Measurements from ENCODE around the gene ITCH. TPM values are rescaled to one million over a fixed set of nuclear protein-coding genes. Genes with fewer than 3 reads are reported as not detected.

ITCH gene
- total RNA-seq, 2 experiments from 2014 or later: 44.2 to 47.0 TPM

DNA sequence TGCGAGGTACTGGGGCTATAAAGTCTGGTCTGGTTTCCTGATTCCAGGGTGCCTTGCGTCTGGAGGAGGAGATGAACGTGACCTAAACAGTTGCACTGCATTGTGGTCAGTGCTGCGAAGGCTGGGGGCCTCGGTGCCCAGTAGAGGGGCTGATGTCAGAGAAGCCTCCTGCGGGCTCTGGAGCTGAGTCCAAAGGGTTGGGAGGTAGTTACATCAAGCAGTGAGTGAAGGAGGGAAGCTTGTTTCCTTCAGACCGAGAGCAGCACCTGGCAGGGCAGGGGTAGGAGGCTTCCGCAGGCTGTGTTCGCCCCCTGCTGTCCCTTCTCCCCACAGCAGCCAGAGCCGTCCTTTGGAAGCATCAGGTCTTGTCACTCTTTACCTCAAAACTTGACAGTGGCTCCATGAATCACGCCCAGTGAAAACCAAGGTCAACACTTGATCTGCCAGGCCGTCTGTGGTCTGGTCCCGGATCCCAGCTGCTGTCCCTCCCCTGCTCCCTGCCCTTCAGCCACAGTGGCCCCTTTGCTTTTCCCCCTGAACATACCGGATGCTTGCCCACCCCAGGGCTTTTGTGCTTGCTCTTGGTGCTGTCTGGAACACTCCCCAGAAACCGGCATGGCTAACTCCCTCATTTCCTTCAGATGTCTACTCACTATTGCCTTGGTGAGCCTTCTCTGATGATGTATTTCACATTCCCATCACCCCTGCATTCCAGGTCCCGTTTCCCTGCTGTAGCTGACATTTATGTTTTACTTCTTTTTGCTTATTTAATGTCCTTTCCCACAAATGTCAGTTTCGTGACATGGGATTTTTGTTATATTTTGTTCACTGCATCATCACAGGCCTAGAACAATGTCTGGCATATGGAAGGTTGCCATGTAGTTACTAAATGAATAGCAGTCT, 160.1 kb downstream of the ITCH start:
- Mint-ChIP-seq H3K9me3 (no peaks in the 10 kb centered on the region), H3K27ac (peak overlapping the region; percentile 12), H3K27me3 (no peaks in the 10 kb centered on the region), H3K36me3 (ENCODE audit: low read depth) (peaks cover 60% of the 10 kb centered on the region), H3K4me1 (ENCODE audit: low read depth) (peaks cover 59% of the 10 kb centered on the region), H3K4me3 (no peak overlapping the region)
- Histone ChIP-seq H3K4me3 (ENCODE audit: low read length) (no peak overlapping the region), H3K9me3 (ENCODE audit: control insufficient read depth in 1 of 2, insufficient read depth in 1 of 2, low read length in 2 of 2) (no peaks in the 10 kb centered on the region), H3K27ac (ENCODE audit: low read depth in 1 of 2, low read length in 2 of 2) (no peak overlapping the region), H3K4me1 (ENCODE audit: insufficient read depth, low read length) (peaks cover 22% of the 10 kb centered on the region), H3K27me3 (ENCODE audit: control insufficient read depth in 1 of 2, insufficient read depth in 2 of 2, low read length in 2 of 2) (no peaks in the 10 kb centered on the region), H3K36me3 (ENCODE audit: insufficient read depth, low read length) (peaks cover 35% of the 10 kb centered on the region)
- peak; percentile 26 to 73 (median 44) for DNase-seq
- CTCF ChIA-PET: interaction anchor here (1.2 to 4.6 kb wide), 4 partner anchors 9 to 211 kb away, joined by 4 to 38 read pairs (median 4); no protein-coding TSS in a partner anchor
- intact Hi-C loops (cut with DNase I, micrococcal nuclease): loop anchor here (1.0 to 5.0 kb wide), 3 partner anchors 66 to 211 kb away; no protein-coding TSS in a partner anchor
- ATAC-seq (ENCODE audit: poor library complexity): peak; percentile 95
- POLR2A ChIA-PET: interaction anchor here (0.6 to 1.0 kb wide), 2 partner anchors 211 to 1604 kb away, joined by 3 to 4 read pairs; no protein-coding TSS in a partner anchor
- TF ChIP-seq, protein P1, sequence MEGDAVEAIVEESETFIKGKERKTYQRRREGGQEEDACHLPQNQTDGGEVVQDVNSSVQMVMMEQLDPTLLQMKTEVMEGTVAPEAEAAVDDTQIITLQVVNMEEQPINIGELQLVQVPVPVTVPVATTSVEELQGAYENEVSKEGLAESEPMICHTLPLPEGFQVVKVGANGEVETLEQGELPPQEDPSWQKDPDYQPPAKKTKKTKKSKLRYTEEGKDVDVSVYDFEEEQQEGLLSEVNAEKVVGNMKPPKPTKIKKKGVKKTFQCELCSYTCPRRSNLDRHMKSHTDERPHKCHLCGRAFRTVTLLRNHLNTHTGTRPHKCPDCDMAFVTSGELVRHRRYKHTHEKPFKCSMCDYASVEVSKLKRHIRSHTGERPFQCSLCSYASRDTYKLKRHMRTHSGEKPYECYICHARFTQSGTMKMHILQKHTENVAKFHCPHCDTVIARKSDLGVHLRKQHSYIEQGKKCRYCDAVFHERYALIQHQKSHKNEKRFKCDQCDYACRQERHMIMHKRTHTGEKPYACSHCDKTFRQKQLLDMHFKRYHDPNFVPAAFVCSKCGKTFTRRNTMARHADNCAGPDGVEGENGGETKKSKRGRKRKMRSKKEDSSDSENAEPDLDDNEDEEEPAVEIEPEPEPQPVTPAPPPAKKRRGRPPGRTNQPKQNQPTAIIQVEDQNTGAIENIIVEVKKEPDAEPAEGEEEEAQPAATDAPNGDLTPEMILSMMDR (IDR thresholded peaks at IDR 0.05): peak; percentile 52

DNA sequence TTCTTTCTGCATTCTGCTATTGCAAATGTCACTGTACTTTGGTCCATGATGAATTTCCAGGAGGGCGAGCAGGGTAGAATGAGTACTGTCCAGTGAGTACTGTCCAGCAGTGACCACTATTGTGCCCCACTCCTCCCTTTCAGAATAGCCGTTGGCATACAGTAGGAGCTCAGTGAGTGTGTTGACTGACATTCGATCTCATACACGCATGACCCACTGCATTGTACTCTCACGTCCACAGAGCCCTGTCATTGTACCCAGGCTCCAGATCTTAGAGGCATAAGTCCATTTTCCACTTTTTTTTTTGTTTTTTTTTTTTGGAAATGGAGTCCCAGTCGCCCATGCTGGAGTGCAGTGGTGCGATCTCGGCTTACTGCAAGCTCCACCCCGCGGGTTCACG, 161.4 kb downstream of the ITCH start:
- intact Hi-C loops (cut with DNase I, micrococcal nuclease): loop anchor here in 1 of 2 experiments (5.0 kb wide), 1 partner anchor 67 kb away; no protein-coding TSS in a partner anchor
- H3K36me3 Mint-ChIP-seq (ENCODE audit: low read depth): peaks cover 70% of the 10 kb centered on the region
- H3K27me3 Mint-ChIP-seq: no peaks in the 10 kb centered on the region
- POLR2A ChIA-PET: no interaction called here
- Histone ChIP-seq H3K4me1 (ENCODE audit: insufficient read depth, low read length) (peaks cover 12% of the 10 kb centered on the region), H3K27ac (ENCODE audit: low read depth in 1 of 2, low read length in 2 of 2) (no peak overlapping the region), H3K4me3 (ENCODE audit: low read length) (no peak overlapping the region), H3K9me3 (ENCODE audit: control insufficient read depth in 1 of 2, insufficient read depth in 1 of 2, low read length in 2 of 2) (no peaks in the 10 kb centered on the region), H3K36me3 (ENCODE audit: insufficient read depth, low read length) (peaks cover 41% of the 10 kb centered on the region), H3K27me3 (ENCODE audit: control insufficient read depth in 1 of 2, insufficient read depth in 2 of 2, low read length in 2 of 2) (no peaks in the 10 kb centered on the region)
- no peaks in the 10 kb centered on the region for H3K9me3 Mint-ChIP-seq
- DNase-seq (no peak), ATAC-seq (ENCODE audit: poor library complexity) (no peak)
- TF ChIP-seq, protein P1 (IDR thresholded peaks at IDR 0.05): no peak
- H3K27ac Mint-ChIP-seq: no peak overlapping the region
- CTCF ChIA-PET: interaction anchor here (0.6 to 4.6 kb wide), 5 partner anchors 9 to 616 kb away, joined by 3 to 38 read pairs (median 3); partner anchors contain the start of gene AHCY
- H3K4me3 Mint-ChIP-seq: no peak overlapping the region
- H3K4me1 Mint-ChIP-seq (ENCODE audit: low read depth): peaks cover 49% of the 10 kb centered on the region

DNA sequence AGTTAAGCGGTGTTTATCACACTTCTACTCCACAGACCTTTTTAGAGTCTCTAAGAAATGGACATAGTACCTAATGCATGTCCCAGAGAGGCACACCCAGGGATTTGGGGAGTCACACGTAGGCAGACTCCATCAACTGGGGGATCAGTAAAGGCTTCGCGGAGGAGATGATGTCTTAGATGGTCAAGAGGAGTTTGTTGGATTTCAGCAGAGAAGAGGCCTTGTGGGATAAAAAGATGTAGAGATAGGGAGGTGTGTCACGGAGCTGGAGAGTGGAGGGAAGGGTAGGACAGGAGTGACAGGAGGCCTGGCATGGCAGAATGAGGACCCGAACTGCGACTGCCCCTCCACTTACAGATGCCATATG, 162.3 kb downstream of the ITCH start:
- H3K4me3 Mint-ChIP-seq: no peak overlapping the region
- no peaks in the 10 kb centered on the region for H3K27me3 Mint-ChIP-seq
- no peak overlapping the region for H3K27ac Mint-ChIP-seq
- ChIA-PET POLR2A (no interaction called here), CTCF (interaction anchor here (4.6 kb wide), 1 partner anchor 213 kb away, joined by 38 read pairs; no protein-coding TSS in a partner anchor)
- DNase-seq: no peak
- TF ChIP-seq, protein P1 (IDR thresholded peaks at IDR 0.05): no peak
- intact Hi-C loops (cut with DNase I, micrococcal nuclease): no loop called here
- no peak for ATAC-seq (ENCODE audit: poor library complexity)
- H3K4me1 ChIP-seq (ENCODE audit: insufficient read depth, low read length): peaks cover 18% of the 10 kb centered on the region
- H3K9me3 ChIP-seq (ENCODE audit: control insufficient read depth in 1 of 2, insufficient read depth in 1 of 2, low read length in 2 of 2): no peaks in the 10 kb centered on the region
- H3K27me3 ChIP-seq (ENCODE audit: control insufficient read depth in 1 of 2, insufficient read depth in 2 of 2, low read length in 2 of 2): no peaks in the 10 kb centered on the region
- peaks cover 44% of the 10 kb centered on the region for H3K36me3 ChIP-seq (ENCODE audit: insufficient read depth, low read length)
- peaks cover 69% of the 10 kb centered on the region for H3K36me3 Mint-ChIP-seq (ENCODE audit: low read depth)
- H3K4me1 Mint-ChIP-seq (ENCODE audit: low read depth): peaks cover 40% of the 10 kb centered on the region
- no peak overlapping the region for H3K4me3 ChIP-seq (ENCODE audit: low read length)
- H3K27ac ChIP-seq (ENCODE audit: low read depth in 1 of 2, low read length in 2 of 2): no peak overlapping the region
- H3K9me3 Mint-ChIP-seq: no peaks in the 10 kb centered on the region
